GM21737 (cell line): ENCODE measurements around the gene CORO1C.
"Not testable (repeated sequence)": the region's sequence is repeated elsewhere in the genome, so short reads cannot be mapped to it uniquely, and the experiment has no call there.

Experiments
- ATAC-seq: cut with Tn5 transposase; IDR thresholded peaks from one replicate; pipeline ENCODE4 v1.9.1; 2021; ENCODE audit warnings: mild to moderate bottlenecking, moderate library complexity; ENCODE audit not compliant: unreplicated experiment

Gene CORO1C

GRCh38 chr12:108731105-108731865 lies at the start of gene CORO1C:
CORO1C (minus strand) TSS chr12:108731518; CDS start chr12:108701318, 30,200 bp downstream.
- ATAC-seq, result peak; percentile 69

GRCh38 chr12:108779998-108780688 lies 48.8 kb upstream of the CORO1C start:
- no peak for ATAC-seq

- no peak for ATAC-seq
Observed at GRCh38 chr12:108778053-108778452, 46.7 kb upstream of the CORO1C start.

- no peak for ATAC-seq
Observed at GRCh38 chr12:108777156-108777555, 45.8 kb upstream of the CORO1C start.

GRCh38 chr12:108773798-108774788 lies 42.8 kb upstream of the CORO1C start:
- ATAC-seq, result no peak

- ATAC-seq, result no peak
Observed at GRCh38 chr12:108772891-108773797, 41.8 kb upstream of the CORO1C start.

- no peak for ATAC-seq
Observed at GRCh38 chr12:108772247-108772646, 40.9 kb upstream of the CORO1C start.

- not testable (repeated sequence) for ATAC-seq
Observed at GRCh38 chr12:108771835-108772234, 40.5 kb upstream of the CORO1C start.

GRCh38 chr12:108770963-108771362 lies 39.6 kb upstream of the CORO1C start:
- no peak for ATAC-seq

GRCh38 chr12:108770269-108770829 lies 39.0 kb upstream of the CORO1C start:
- no peak for ATAC-seq

- no peak for ATAC-seq
Observed at GRCh38 chr12:108768591-108769500, 37.5 kb upstream of the CORO1C start.

GRCh38 chr12:108766294-108766693 lies 35.0 kb upstream of the CORO1C start:
- ATAC-seq, result no peak

GRCh38 chr12:108765289-108765764 lies 34.0 kb upstream of the CORO1C start:
- ATAC-seq, result no peak

GRCh38 chr12:108764540-108765288 lies 33.4 kb upstream of the CORO1C start:
- no peak for ATAC-seq

GRCh38 chr12:108761226-108761625 lies 29.9 kb upstream of the CORO1C start:
- no peak for ATAC-seq

- ATAC-seq, result no peak
Observed at GRCh38 chr12:108759924-108760323, 28.6 kb upstream of the CORO1C start.

GRCh38 chr12:108757856-108758255 lies 26.5 kb upstream of the CORO1C start:
- no peak for ATAC-seq

GRCh38 chr12:108756421-108756820 lies 25.1 kb upstream of the CORO1C start:
- ATAC-seq, result no peak
